KOPT-K1 (cell line): ENCODE data around the gene FUT3.

Experiments used
- H3K27ac ChIP-seq: fragments of 200-600 bp; sonication (generic); 2 replicates; pipeline ENCODE4 v1.5.1; 2016; ENCODE audit warnings: antibody characterized with exemption, mild to moderate bottlenecking, low read depth, low read length; ENCODE audit not compliant: poor library complexity, severe bottlenecking
- H3K36me3 ChIP-seq: fragments of 200-600 bp; sonication (generic); 2 replicates; pipeline ENCODE4 v1.5.1; 2017; ENCODE audit warnings: antibody characterized with exemption, mild to moderate bottlenecking, low read length, moderate library complexity; ENCODE audit not compliant: insufficient read depth
- H3K9me3 ChIP-seq: fragments of 200-600 bp; sonication (generic); 2 replicates; pipeline ENCODE4 v1.5.1; 2017; ENCODE audit warnings: antibody characterized with exemption, low read length, mild to moderate bottlenecking; ENCODE audit not compliant: insufficient read depth, poor library complexity, severe bottlenecking

Gene FUT3

DNA sequence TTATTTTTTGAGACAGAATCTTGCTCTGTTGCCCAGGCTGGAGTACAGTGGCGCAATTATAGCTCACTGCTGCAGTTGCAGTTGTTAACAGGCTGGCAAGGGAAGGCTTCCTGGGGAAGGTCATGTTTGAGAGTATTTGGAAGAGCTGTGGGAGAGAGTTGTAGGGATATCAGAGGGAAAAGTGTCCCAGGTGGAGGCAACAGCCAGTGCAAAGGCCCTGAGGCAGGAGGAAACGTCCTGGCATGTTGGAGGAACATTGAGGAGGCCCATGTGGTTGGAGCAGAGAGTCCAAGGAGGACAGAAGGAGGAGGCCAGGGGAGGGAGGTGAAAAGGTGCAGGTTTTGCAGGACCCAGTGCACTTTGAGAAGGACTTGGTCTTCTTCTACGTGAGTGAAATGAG is 58.1 kb downstream of the FUT3 start:
- H3K27ac ChIP-seq, result no peak overlapping the region
- peaks cover 21% of the 10 kb centered on the region for H3K36me3 ChIP-seq
- no peaks in the 10 kb centered on the region for H3K9me3 ChIP-seq
